ENCODE measurements around the gene RUFY1. TPM values are rescaled to one million over a fixed set of nuclear protein-coding genes. Genes with fewer than 3 reads are reported as not detected.
A peak's percentile ranks its signal among the peaks of the same experiment; 100 is the strongest.

The RUFY1 gene
- total RNA-seq, 1 experiment from 2014 or later, result 45.7 TPM

- Histone ChIP-seq H4K91ac (ENCODE audit: insufficient read length, low read depth, low read length) (no peak overlapping the region), H3K4ac (ENCODE audit: low read depth, low read length) (no peak overlapping the region), H3K27me3 (ENCODE audit: insufficient read depth, low read length) (no peaks in the 10 kb centered on the region), H3K18ac (ENCODE audit: insufficient read length, low read depth, low read length) (no peak overlapping the region), H2BK20ac (ENCODE audit: low read depth, low read length, poor library complexity, severe bottlenecking) (no peak overlapping the region), H2BK12ac (ENCODE audit: insufficient read length, low read depth, low read length) (no peak overlapping the region), H3K79me1 (ENCODE audit: insufficient read depth, low read depth, low read length, poor library complexity, severe bottlenecking) (no peaks in the 10 kb centered on the region), H4K20me1 (ENCODE audit: control insufficient read depth, insufficient read depth, insufficient read length) (no peaks in the 10 kb centered on the region), H2AFZ (ENCODE audit: low read length) (no peak overlapping the region), H3K23ac (ENCODE audit: insufficient read length, low read depth, low read length) (no peak overlapping the region), H2BK15ac (ENCODE audit: low read depth, low read length) (no peak overlapping the region), H2BK5ac (ENCODE audit: insufficient read length, low read length) (no peak overlapping the region), H3K23me2 (ENCODE audit: insufficient read length, low read depth, low read length, poor library complexity, severe bottlenecking) (no peaks in the 10 kb centered on the region), H2BK120ac (ENCODE audit: low read depth, low read length, poor library complexity, severe bottlenecking) (no peak overlapping the region), H3T11ph (ENCODE audit: low read length) (no peak overlapping the region), H4K5ac (ENCODE audit: insufficient read length, low read depth, low read length) (no peak overlapping the region), H3K9ac (ENCODE audit: extremely low read depth, insufficient read length, low read length) (no peak overlapping the region), H2AK5ac (ENCODE audit: insufficient read length, low read length) (no peak overlapping the region), H3K56ac (ENCODE audit: insufficient read length, low read depth, low read length) (no peak overlapping the region), H3K27ac (ENCODE audit: insufficient read length, low read depth, low read length) (no peak overlapping the region), H3K79me2 (ENCODE audit: insufficient read depth, low read length) (no peaks in the 10 kb centered on the region), H3K4me2 (ENCODE audit: insufficient read depth, insufficient read length, low read length) (no peak overlapping the region), H3K14ac (ENCODE audit: insufficient read depth, low read length) (no peak overlapping the region), H3K4me1 (ENCODE audit: insufficient read depth, low read length) (no peaks in the 10 kb centered on the region), H4K8ac (replicated peaks; ENCODE audit: insufficient read length, low read depth, low read length) (no peak overlapping the region), H3K9me3 (ENCODE audit: control insufficient read depth, low read depth, low read length) (no peaks in the 10 kb centered on the region)
- TF ChIP-seq CTCF (conservative IDR thresholded peaks at IDR 0.05), result no peak
- Mint-ChIP-seq H3K36me3 (ENCODE audit: insufficient read depth in 1 of 3, low read depth in 3 of 3) (peaks cover 43 to 95% (median 75%) of the 10 kb centered on the region in 3 experiments), H3K4me1 (peaks cover 15 to 21% of the 10 kb centered on the region in 2 experiments), H3K4me3 (no peak overlapping the region), H3K9me3 (no peaks in the 10 kb centered on the region; a peak in 1 of 5 replicates), H3K27me3 (ENCODE audit: low read depth) (peaks cover 1% of the 10 kb centered on the region), H3K27ac (peak overlapping the region in 2 of 3 experiments; percentile 71 to 74; a peak in 4 of 7 replicates)
- no peak for DNase-seq
Measured at GRCh38 chr5:179610903-179611265, 60.5 kb downstream of the RUFY1 start.

All from H9 (cell line).